HPDE6-E6E7 (cell line): ENCODE results near the gene RHBDF2.
"Not testable (repeated sequence)": the region's sequence is repeated elsewhere in the genome, so short reads cannot be mapped to it uniquely, and the experiment has no call there.

ENCODE experiments used
- DNase-seq: peaks from one replicate; pipeline ENCODE4 v3.0.0; 2011; ENCODE audit warnings: missing footprints; ENCODE audit errors: extremely low spot score

Gene RHBDF2

GRCh38 chr17:76538281-76538931 is 37.2 kb upstream of the RHBDF2 start:
- DNase-seq, result no peak

GRCh38 chr17:76537578-76538280 is 36.5 kb upstream of the RHBDF2 start, which contains the start of gene CYGB:
Gene CYGB (minus strand): TSS chr17:76537709. CDS start chr17:76537542, 167 bp downstream.
- no peak for DNase-seq

GRCh38 chr17:76537288-76537577 is 36.0 kb upstream of the RHBDF2 start:
- no peak for DNase-seq

GRCh38 chr17:76536511-76537287 is 35.5 kb upstream of the RHBDF2 start:
- no peak for DNase-seq

- no peak for DNase-seq
These were observed 34.7 kb upstream of the RHBDF2 start for GRCh38 chr17:76535788-76536510.

- no peak for DNase-seq
These were observed 33.9 kb upstream of the RHBDF2 start for GRCh38 chr17:76534831-76535732.

- DNase-seq, result not testable (repeated sequence)
These were observed 32.6 kb upstream of the RHBDF2 start for GRCh38 chr17:76533640-76534359.

- peak; percentile 50 for DNase-seq
These were observed 30.9 kb upstream of the RHBDF2 start for GRCh38 chr17:76532072-76532651.

- DNase-seq, result no peak
These were observed 30.3 kb upstream of the RHBDF2 start for GRCh38 chr17:76531486-76532038.

- DNase-seq, result no peak
These were observed 29.7 kb upstream of the RHBDF2 start for GRCh38 chr17:76530811-76531485.

GRCh38 chr17:76530095-76530723 is 29.0 kb upstream of the RHBDF2 start:
- no peak for DNase-seq

- no peak for DNase-seq
These were observed 28.2 kb upstream of the RHBDF2 start for GRCh38 chr17:76529224-76530094.

- DNase-seq, result no peak
These were observed 27.5 kb upstream of the RHBDF2 start for GRCh38 chr17:76528528-76529223.

- DNase-seq, result no peak
These were observed 26.9 kb upstream of the RHBDF2 start for GRCh38 chr17:76528156-76528527.

- DNase-seq, result peak; percentile 61
These were observed 26.3 kb upstream of the RHBDF2 start for GRCh38 chr17:76527430-76528111.

GRCh38 chr17:76527016-76527415 is 25.8 kb upstream of the RHBDF2 start:
- not testable (repeated sequence) for DNase-seq

- not testable (repeated sequence) for DNase-seq
These were observed 24.2 kb upstream of the RHBDF2 start for GRCh38 chr17:76525513-76525833.
